Upper lobe of right lung (tissue), 1 donor: ENCODE measurements around the gene ADARB1. TPM values are rescaled to one million over a fixed set of nuclear protein-coding genes. Genes with fewer than 3 reads are reported as not detected.

Experiments
- ATAC-seq: fragments of 200-7000 bp; cut with Tn5 transposase; one replicate; pipeline ENCODE4 v1.9.1; 2020; ENCODE audit warnings: mild to moderate bottlenecking, moderate library complexity
- DNase-seq: peaks from one replicate; pipeline ENCODE4 v3.0.0-alpha.2; 2020
- H3K27ac ChIP-seq: fragments of 200-600 bp; one replicate; pipeline ENCODE4 v1.8.0; 2022
- H3K27me3 ChIP-seq: fragments of 200-600 bp; one replicate; pipeline ENCODE4 v1.8.0; 2022; ENCODE audit warnings: mild to moderate bottlenecking
- H3K36me3 ChIP-seq: fragments of 200-600 bp; one replicate; pipeline ENCODE4 v1.8.0; 2022
- H3K4me1 ChIP-seq: fragments of 200-600 bp; one replicate; pipeline ENCODE4 v1.8.0; 2022
- H3K4me3 ChIP-seq: fragments of 200-600 bp; one replicate; pipeline ENCODE4 v1.8.0; 2022; ENCODE audit warnings: mild to moderate bottlenecking
- H3K9me3 ChIP-seq: fragments of 200-600 bp; one replicate; pipeline ENCODE4 v1.8.0; 2022
- CTCF ChIP-seq: fragments of 200-600 bp; IDR thresholded peaks from one replicate; pipeline ENCODE4 v1.8.0; 2022; ENCODE audit warnings: antibody characterized with exemption
- intact Hi-C: fragments of 100-400 bp; cut with DNase I; formaldehyde crosslinking; loops from one replicate; pipeline ENCODE4 v1.11.0; 2022
- total RNA-seq: library from RNA; stranded (reverse); fragmentation: NEBNext Ultra II Directional; extraction: Animal tissue kit (Norgen Biotek cat#: 25700); gene quantifications from one replicate; pipeline ENCODE4 v1.2.1, GENCODE V29; 2021
- donor health status: DM: no; HTN: yes; CAD: no; lungs with severe emphysema.

The ADARB1 gene
- total RNA-seq, 1 donor from 2014 or later = 73.6 TPM

- no peak overlapping the region for H3K27ac ChIP-seq
- TF ChIP-seq CTCF = no peak
Measured at GRCh38 chr21:45186709-45187108, 112.3 kb downstream of the ADARB1 start.

GRCh38 chr21:45187646-45188045 lies 113.3 kb downstream of the ADARB1 start:
- Histone ChIP-seq H3K4me3 (no peak overlapping the region), H3K9me3 (peaks cover 15% of the 10 kb centered on the region), H3K27ac (no peak overlapping the region), H3K4me1 (no peaks in the 10 kb centered on the region), H3K36me3 (peaks cover 47% of the 10 kb centered on the region), H3K27me3 (no peaks in the 10 kb centered on the region)
- intact Hi-C loops = no loop called here
- ATAC-seq (no peak), DNase-seq (no peak)
- TF ChIP-seq CTCF = no peak

More at GRCh38 chr21:45186709-45187108, 112.3 kb downstream of the ADARB1 start:
- Histone ChIP-seq H3K27me3 (no peaks in the 10 kb centered on the region), H3K9me3 (peaks cover 15% of the 10 kb centered on the region), H3K4me1 (no peaks in the 10 kb centered on the region), H3K4me3 (no peak overlapping the region), H3K36me3 (peaks cover 51% of the 10 kb centered on the region)
- DNase-seq (no peak), ATAC-seq (no peak)
- intact Hi-C loops = no loop called here

DNA sequence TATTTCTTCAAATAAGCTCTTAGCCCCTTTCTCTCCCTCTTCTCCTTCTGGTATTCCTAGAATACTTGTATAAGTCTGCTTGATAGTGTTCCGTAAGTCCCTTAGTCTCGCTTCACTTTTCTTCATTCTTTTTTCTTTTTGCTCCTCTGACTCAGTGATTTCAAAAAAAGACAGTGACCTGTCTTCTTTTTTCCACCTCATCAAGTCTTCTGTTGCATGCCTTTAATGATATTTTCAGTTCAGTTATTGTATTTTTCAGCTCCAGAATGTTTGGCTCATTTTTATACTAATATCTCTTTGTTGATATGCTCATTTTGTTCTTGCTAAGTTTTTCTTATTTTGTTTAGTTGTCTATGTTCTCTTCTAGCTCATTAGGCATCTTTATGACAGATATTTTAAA lies 115.6 kb downstream of the ADARB1 start:
- intact Hi-C loops = no loop called here
- DNase-seq (no peak), ATAC-seq (no peak)
- Histone ChIP-seq H3K27me3 (no peaks in the 10 kb centered on the region), H3K4me1 (no peaks in the 10 kb centered on the region), H3K27ac (no peak overlapping the region), H3K36me3 (peaks cover 34% of the 10 kb centered on the region), H3K9me3 (peaks cover 15% of the 10 kb centered on the region), H3K4me3 (no peak overlapping the region)
- TF ChIP-seq CTCF = no peak

DNA sequence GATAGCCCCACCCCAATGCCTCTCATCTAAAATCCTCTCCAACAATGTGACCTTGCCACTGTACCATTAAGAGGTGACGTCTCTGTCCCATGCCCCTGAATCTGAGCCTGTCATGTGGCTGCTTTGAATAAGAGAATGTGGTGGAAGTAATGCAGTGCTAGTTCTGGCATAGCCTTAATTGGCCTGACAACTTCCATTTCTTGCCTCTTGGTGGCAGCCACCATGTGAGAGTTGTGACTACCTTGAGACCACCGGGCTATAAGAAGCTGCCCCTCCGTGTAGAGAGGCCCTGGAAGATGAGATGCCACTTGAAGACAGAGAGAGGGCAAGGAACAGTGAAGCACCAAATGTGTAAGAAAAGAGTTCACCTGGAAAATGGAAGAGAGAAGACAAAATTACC lies 118.0 kb downstream of the ADARB1 start:
- intact Hi-C loops = no loop called here
- ATAC-seq (no peak), DNase-seq (no peak)
- H3K4me3 ChIP-seq = no peak overlapping the region
- H3K9me3 ChIP-seq = peaks cover 11% of the 10 kb centered on the region
- H3K36me3 ChIP-seq = peaks cover 28% of the 10 kb centered on the region
- no peaks in the 10 kb centered on the region for H3K27me3 ChIP-seq
- no peaks in the 10 kb centered on the region for H3K4me1 ChIP-seq
- no peak overlapping the region for H3K27ac ChIP-seq
- no peak for TF ChIP-seq CTCF

DNA sequence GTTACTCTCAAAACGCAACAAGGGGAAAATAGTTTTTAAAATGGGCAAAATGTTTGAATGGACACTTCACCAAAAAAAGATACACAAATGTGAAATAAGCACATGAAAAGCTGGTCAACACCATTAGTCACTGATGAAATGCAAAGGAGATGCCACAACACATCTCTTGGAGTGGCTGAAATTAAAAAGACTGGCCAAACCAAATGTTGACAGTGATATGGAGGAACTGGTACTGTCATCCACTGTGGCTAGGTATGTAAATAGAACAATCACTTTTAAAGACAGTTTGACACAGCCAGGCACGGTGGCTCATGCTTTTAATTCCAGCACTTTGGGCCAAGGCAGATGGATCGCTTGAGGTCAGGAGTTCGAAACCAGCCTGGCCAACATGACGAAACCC lies 122.2 kb downstream of the ADARB1 start:
- Histone ChIP-seq H3K27ac (no peak overlapping the region), H3K4me3 (no peak overlapping the region), H3K4me1 (no peaks in the 10 kb centered on the region), H3K9me3 (no peaks in the 10 kb centered on the region), H3K27me3 (no peaks in the 10 kb centered on the region), H3K36me3 (peaks cover 33% of the 10 kb centered on the region)
- intact Hi-C loops = no loop called here
- DNase-seq (no peak), ATAC-seq (no peak)
- TF ChIP-seq CTCF = no peak

DNA sequence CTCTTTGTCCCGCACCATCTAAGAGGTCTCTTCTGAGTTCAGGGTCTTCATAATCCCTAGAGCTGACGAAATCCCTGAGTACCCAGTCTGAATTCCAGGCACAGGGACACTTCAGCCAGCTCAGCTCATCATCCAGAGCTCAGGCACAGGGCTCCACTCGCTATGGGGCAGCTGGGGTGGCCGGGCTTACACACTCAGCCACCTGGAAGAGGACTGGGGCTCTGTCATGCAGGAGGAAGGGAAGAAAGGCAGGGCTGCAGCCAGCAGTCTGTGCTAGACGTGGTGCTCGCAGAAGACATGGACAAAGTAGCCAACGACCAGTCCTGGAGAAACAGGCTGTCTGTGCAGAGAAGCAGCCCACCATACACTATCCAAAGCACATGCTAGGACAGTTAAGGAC lies 124.8 kb downstream of the ADARB1 start:
- intact Hi-C loops = no loop called here
- DNase-seq (no peak), ATAC-seq (no peak)
- H3K27me3 ChIP-seq = no peaks in the 10 kb centered on the region
- H3K4me1 ChIP-seq = no peaks in the 10 kb centered on the region
- TF ChIP-seq CTCF = no peak
- H3K4me3 ChIP-seq = no peak overlapping the region
- H3K9me3 ChIP-seq = no peaks in the 10 kb centered on the region
- no peak overlapping the region for H3K27ac ChIP-seq
- H3K36me3 ChIP-seq = peaks cover 35% of the 10 kb centered on the region
